Fibroblast of lung (primary cell): ENCODE data around the gene UNC79.

ENCODE experiments used
- EZH2 ChIP-seq: IDR thresholded peaks from 2 replicates; pipeline ENCODE4 v1.5.1; 2012; ENCODE audit warnings: low read length, control low read depth, mild to moderate bottlenecking; ENCODE audit errors: missing control alignments
- TF ChIP-seq, protein P1 (sequence below), 2 donors: IDR thresholded peaks in 1 of 2; conservative IDR thresholded peaks in 1 of 2; 1 replicate in 1 of 2; 2 replicates in 1 of 2; pipeline ENCODE4 v1.5.1; 2011 to 2012; ENCODE audit warnings: low read length in 2 of 2, control low read depth in 1 of 2, inconsistent platforms in 1 of 2, low read depth in 1 of 2, mild to moderate bottlenecking in 1 of 2

DNA sequence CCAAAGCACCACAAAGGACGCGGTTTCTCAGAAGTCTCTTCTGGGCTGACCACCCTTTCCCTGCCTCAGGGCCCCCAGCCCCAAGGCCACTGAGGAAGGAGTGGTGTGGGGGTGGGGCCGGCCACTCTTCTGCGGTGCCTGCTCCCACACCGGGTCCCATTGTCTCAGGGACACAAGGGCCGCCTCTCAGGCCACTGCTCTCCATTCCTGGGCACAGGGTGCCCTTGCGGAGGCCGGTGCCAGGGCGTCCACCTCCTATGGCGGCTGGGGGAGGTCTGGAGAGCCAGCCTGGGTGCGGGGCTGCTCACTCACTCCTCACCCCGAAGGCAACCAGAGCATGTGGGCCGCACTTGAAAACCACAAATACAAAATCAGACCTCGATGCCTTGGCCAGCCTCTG lies 313.4 kb downstream of the UNC79 start:
- TF ChIP-seq, protein P1, sequence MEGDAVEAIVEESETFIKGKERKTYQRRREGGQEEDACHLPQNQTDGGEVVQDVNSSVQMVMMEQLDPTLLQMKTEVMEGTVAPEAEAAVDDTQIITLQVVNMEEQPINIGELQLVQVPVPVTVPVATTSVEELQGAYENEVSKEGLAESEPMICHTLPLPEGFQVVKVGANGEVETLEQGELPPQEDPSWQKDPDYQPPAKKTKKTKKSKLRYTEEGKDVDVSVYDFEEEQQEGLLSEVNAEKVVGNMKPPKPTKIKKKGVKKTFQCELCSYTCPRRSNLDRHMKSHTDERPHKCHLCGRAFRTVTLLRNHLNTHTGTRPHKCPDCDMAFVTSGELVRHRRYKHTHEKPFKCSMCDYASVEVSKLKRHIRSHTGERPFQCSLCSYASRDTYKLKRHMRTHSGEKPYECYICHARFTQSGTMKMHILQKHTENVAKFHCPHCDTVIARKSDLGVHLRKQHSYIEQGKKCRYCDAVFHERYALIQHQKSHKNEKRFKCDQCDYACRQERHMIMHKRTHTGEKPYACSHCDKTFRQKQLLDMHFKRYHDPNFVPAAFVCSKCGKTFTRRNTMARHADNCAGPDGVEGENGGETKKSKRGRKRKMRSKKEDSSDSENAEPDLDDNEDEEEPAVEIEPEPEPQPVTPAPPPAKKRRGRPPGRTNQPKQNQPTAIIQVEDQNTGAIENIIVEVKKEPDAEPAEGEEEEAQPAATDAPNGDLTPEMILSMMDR (conservative IDR thresholded peaks at IDR 0.05 in 1 of 2, IDR thresholded peaks at IDR 0.05 in 1 of 2; ENCODE audit: low read depth in 1 of 2, low read length in 2 of 2): no peak
- TF ChIP-seq EZH2: no peak
